Measurements from ENCODE around the gene SLC35B2. TPM values are rescaled to one million over a fixed set of nuclear protein-coding genes. Genes with fewer than 3 reads are reported as not detected.

The SLC35B2 gene
- polyA plus RNA-seq, 1 experiment = 83.5 TPM

- no peaks in the 10 kb centered on the region for H3K27me3 ChIP-seq (ENCODE audit: control insufficient read depth, insufficient read depth, low read length)
- no peak for DNase-seq (ENCODE audit: low read depth, low spot score)
These were observed 31.6 kb downstream of the SLC35B2 start for GRCh38 chr6:44225579-44226325.

DNA sequence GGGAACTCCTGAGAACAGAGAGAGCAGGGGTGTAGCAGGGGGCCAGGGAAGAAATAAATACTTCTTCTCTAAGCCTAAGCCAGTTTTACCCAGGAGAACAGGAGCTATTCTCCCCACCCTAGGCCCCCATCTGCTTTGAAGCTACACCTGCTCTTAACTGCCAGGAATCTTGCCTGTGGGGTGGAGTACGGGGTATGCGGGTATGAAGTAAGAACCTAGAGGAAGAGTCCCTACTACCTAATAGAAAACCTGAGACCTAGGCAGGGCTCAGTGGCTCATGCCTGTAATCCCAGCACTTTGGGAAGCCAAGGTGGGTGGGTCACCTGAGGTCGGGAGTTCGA lies 32.4 kb downstream of the SLC35B2 start:
- POLR2A ChIA-PET = interaction anchor here (0.7 to 0.8 kb wide), 2 partner anchors 72 to 451 kb away, joined by 3 to 4 read pairs; no protein-coding TSS in a partner anchor
- H3K4me3 ChIP-seq (ENCODE audit: low read depth, low read length) = no peak overlapping the region
- DNase-seq (ENCODE audit: low read depth, low spot score) = no peak
- H3K27me3 ChIP-seq (ENCODE audit: control insufficient read depth, insufficient read depth, low read length) = no peaks in the 10 kb centered on the region
- TF ChIP-seq, protein P1, sequence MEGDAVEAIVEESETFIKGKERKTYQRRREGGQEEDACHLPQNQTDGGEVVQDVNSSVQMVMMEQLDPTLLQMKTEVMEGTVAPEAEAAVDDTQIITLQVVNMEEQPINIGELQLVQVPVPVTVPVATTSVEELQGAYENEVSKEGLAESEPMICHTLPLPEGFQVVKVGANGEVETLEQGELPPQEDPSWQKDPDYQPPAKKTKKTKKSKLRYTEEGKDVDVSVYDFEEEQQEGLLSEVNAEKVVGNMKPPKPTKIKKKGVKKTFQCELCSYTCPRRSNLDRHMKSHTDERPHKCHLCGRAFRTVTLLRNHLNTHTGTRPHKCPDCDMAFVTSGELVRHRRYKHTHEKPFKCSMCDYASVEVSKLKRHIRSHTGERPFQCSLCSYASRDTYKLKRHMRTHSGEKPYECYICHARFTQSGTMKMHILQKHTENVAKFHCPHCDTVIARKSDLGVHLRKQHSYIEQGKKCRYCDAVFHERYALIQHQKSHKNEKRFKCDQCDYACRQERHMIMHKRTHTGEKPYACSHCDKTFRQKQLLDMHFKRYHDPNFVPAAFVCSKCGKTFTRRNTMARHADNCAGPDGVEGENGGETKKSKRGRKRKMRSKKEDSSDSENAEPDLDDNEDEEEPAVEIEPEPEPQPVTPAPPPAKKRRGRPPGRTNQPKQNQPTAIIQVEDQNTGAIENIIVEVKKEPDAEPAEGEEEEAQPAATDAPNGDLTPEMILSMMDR (IDR thresholded peaks at IDR 0.05; ENCODE audit: low read depth, low read length) = no peak
- CTCF ChIA-PET = interaction anchor here (0.5 to 8.8 kb wide), 8 partner anchors 10 to 452 kb away, joined by 3 to 83 read pairs (median 4); no protein-coding TSS in a partner anchor
- no peak overlapping the region for H3K27ac ChIP-seq (ENCODE audit: low read depth, low read length)
- no peaks in the 10 kb centered on the region for H3K9me3 ChIP-seq (ENCODE audit: control insufficient read depth, insufficient read depth, low read length)

More at GRCh38 chr6:44225579-44226325, 31.6 kb downstream of the SLC35B2 start:
- ChIA-PET POLR2A (interaction anchor here (0.7 kb wide), 1 partner anchor 451 kb away, joined by 4 read pairs; no protein-coding TSS in a partner anchor), CTCF (interaction anchor here (0.7 to 8.8 kb wide), 3 partner anchors 9 to 453 kb away, joined by 4 to 83 read pairs (median 9); no protein-coding TSS in a partner anchor)
- H3K4me3 ChIP-seq (ENCODE audit: low read depth, low read length) = no peak overlapping the region
- no peak overlapping the region for H3K27ac ChIP-seq (ENCODE audit: low read depth, low read length)
- H3K9me3 ChIP-seq (ENCODE audit: control insufficient read depth, insufficient read depth, low read length) = no peaks in the 10 kb centered on the region
- TF ChIP-seq, protein P1 (IDR thresholded peaks at IDR 0.05; ENCODE audit: low read depth, low read length) = no peak

DNA sequence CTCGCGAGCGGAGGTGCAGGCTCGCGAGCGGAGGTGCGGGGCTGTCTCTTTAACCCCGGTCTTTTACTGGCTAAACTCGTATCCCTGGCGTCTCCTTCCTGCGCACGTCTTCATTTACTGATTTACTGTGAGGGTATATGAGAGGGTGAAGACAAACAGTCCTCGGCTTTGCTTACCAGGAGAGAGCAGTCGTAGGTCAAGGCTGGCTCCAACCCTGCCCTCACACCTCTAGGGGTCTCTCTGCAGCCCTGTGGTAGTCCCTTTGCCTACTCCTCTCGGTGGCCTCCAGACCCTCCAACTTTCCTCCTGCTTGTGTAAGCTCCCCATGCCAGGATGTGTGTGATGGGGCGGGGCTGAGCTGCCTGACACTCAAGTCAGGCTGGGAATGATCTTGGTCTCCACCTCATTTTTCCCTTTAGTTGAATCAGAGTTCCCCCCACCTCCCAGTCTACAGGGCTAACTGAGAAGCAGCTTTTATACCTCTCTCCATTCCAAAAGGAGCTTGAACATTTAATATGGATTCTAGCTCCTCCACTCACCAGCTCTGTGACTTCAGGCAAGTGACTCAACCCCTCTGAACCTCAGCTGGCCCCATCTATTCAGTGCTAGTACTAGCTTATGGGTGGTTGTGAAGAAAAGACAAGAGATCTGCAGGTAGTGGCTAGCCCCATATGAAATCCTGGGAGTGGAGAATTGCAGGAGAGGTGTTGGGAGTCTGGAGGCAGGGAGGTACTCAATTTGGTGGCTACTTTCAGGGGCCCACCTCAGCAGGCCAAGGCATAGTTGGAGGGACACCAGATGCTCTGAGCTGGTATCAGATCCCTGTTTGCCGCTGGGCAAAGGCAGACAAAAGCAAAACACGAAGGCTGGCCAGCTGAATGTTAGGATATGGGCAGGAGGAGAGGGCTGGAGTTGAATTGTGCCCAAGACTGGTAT lies 33.0 kb downstream of the SLC35B2 start:
- H3K27me3 ChIP-seq (ENCODE audit: control insufficient read depth, insufficient read depth, low read length) = no peaks in the 10 kb centered on the region
- ChIA-PET CTCF (interaction anchor here (0.5 to 8.8 kb wide), 7 partner anchors 11 to 131 kb away, joined by 3 to 83 read pairs (median 4); no protein-coding TSS in a partner anchor), POLR2A (interaction anchor here (0.8 to 3.8 kb wide), 3 partner anchors 10 to 72 kb away, joined by 3 to 23 read pairs (median 3); partner anchors contain the start of gene HSP90AB1)
- TF ChIP-seq, protein P1 (IDR thresholded peaks at IDR 0.05; ENCODE audit: low read depth, low read length) = no peak
- H3K27ac ChIP-seq (ENCODE audit: low read depth, low read length) = no peak overlapping the region
- H3K9me3 ChIP-seq (ENCODE audit: control insufficient read depth, insufficient read depth, low read length) = no peaks in the 10 kb centered on the region
- no peak for DNase-seq (ENCODE audit: low read depth, low spot score)
- H3K4me3 ChIP-seq (ENCODE audit: low read depth, low read length) = peak overlapping the region; percentile 64

- TF ChIP-seq, protein P1 (IDR thresholded peaks at IDR 0.05; ENCODE audit: low read depth, low read length) = peak; percentile 10; the same call in 1 of the 2 replicates
- Histone ChIP-seq H3K9me3 (ENCODE audit: control insufficient read depth, insufficient read depth, low read length) (no peaks in the 10 kb centered on the region), H3K4me3 (ENCODE audit: low read depth, low read length) (peak within 1 kb of the TSS; percentile 64), H3K27me3 (ENCODE audit: control insufficient read depth, insufficient read depth, low read length) (no peaks in the 10 kb centered on the region), H3K27ac (ENCODE audit: low read depth, low read length) (no peak within 1 kb of the TSS)
- no peak for DNase-seq (ENCODE audit: low read depth, low spot score)
- ChIA-PET POLR2A (interaction anchor here (0.6 to 3.8 kb wide), 4 partner anchors 11 to 195 kb away, joined by 3 to 23 read pairs (median 3); partner anchors contain the start of gene HSP90AB1), CTCF (interaction anchor here (0.8 to 8.8 kb wide), 5 partner anchors 12 to 45 kb away, joined by 3 to 83 read pairs (median 5); no protein-coding TSS in a partner anchor)
These were observed 33.9 kb downstream of the SLC35B2 start, which contains the start of gene SLC29A1 for GRCh38 chr6:44223319-44224028. Gene SLC29A1 (plus strand): TSS chr6:44223595. CDS start chr6:44227314, 3,719 bp downstream.

Data from AG04450 (cell line).